Vagina (tissue), 2 donors: ENCODE measurements around the gene SYNDIG1.

Experiments
- POLR2A ChIP-seq, 2 donors: fragments of 450-650 bp; IDR thresholded peaks; one replicate each; pipeline ENCODE4 v1.6.1; 2017; ENCODE audit warnings: antibody characterized with exemption in 2 of 2, mild to moderate bottlenecking in 2 of 2, moderate library complexity in 2 of 2
- TF ChIP-seq, protein P1 (sequence below), 3 experiments: fragments of 450-650 bp in 2 of 3; fragments of 200-600 bp in 1 of 3; sonication (generic) in 1 of 3; IDR thresholded peaks; one replicate each; pipeline ENCODE4 v1.5.1; 2017 to 2019; ENCODE audit warnings: antibody characterized with exemption in 3 of 3, mild to moderate bottlenecking in 2 of 3, moderate library complexity in 2 of 3

DNA sequence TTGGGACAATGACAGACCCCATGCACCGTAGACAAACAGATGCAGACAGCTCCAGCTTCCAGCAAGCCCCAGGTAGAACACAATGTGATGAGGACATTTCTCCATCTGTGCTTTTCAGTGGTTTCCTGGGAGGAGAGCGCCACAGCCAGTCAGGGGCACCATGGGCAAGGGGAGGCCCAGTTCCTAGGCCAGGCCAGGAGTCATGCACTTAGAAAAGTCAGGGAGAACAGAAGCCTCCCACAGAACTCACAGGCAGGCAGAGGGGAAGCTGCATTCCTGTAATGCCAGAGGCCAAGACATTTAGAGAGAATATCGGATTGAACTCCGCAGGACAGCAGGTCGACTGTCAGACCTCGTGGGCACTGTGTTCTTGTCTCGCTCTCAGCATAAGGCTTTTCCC, 9.2 kb downstream of the SYNDIG1 start:
- TF ChIP-seq, protein P1, sequence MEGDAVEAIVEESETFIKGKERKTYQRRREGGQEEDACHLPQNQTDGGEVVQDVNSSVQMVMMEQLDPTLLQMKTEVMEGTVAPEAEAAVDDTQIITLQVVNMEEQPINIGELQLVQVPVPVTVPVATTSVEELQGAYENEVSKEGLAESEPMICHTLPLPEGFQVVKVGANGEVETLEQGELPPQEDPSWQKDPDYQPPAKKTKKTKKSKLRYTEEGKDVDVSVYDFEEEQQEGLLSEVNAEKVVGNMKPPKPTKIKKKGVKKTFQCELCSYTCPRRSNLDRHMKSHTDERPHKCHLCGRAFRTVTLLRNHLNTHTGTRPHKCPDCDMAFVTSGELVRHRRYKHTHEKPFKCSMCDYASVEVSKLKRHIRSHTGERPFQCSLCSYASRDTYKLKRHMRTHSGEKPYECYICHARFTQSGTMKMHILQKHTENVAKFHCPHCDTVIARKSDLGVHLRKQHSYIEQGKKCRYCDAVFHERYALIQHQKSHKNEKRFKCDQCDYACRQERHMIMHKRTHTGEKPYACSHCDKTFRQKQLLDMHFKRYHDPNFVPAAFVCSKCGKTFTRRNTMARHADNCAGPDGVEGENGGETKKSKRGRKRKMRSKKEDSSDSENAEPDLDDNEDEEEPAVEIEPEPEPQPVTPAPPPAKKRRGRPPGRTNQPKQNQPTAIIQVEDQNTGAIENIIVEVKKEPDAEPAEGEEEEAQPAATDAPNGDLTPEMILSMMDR (IDR thresholded peaks at IDR 0.05) = no peak
- TF ChIP-seq POLR2A (IDR thresholded peaks at IDR 0.05) = no peak
